ENCODE results near the gene COA1. TPM values are rescaled to one million over a fixed set of nuclear protein-coding genes. Genes with fewer than 3 reads are reported as not detected.

The COA1 gene
- total RNA-seq, 1 donor from 2014 or later: 77.8 TPM

GRCh38 chr7:43656997-43657396, 72.3 kb downstream of the COA1 start:
- no peak for DNase-seq (ENCODE audit: low read depth)

GRCh38 chr7:43655584-43655983, 73.7 kb downstream of the COA1 start:
- DNase-seq (ENCODE audit: low read depth): no peak

GRCh38 chr7:43653891-43654504, 75.3 kb downstream of the COA1 start:
- no peak for DNase-seq (ENCODE audit: low read depth)

GRCh38 chr7:43653466-43653865, 75.9 kb downstream of the COA1 start:
- DNase-seq (ENCODE audit: low read depth): no peak

- no peak for DNase-seq (ENCODE audit: low read depth)
Measured at GRCh38 chr7:43652364-43652763, 77.0 kb downstream of the COA1 start.

- peak; percentile 84 for DNase-seq (ENCODE audit: low read depth)
Measured at GRCh38 chr7:43650457-43651052, 78.8 kb downstream of the COA1 start.

GRCh38 chr7:43649755-43650274, 79.5 kb downstream of the COA1 start:
- no peak for DNase-seq (ENCODE audit: low read depth)

- DNase-seq (ENCODE audit: low read depth): peak; percentile 89
Measured at GRCh38 chr7:43648473-43649406, 80.6 kb downstream of the COA1 start.

- DNase-seq (ENCODE audit: low read depth): peak; percentile 97
Measured at GRCh38 chr7:43647673-43648472, 81.5 kb downstream of the COA1 start.

- DNase-seq (ENCODE audit: low read depth): peak; percentile 50
Measured at GRCh38 chr7:43647339-43647672, 82.0 kb downstream of the COA1 start.

GRCh38 chr7:43646603-43647338, 82.6 kb downstream of the COA1 start:
- DNase-seq (ENCODE audit: low read depth): peak; percentile 48

GRCh38 chr7:43645699-43646226, 83.6 kb downstream of the COA1 start:
- DNase-seq (ENCODE audit: low read depth): no peak

GRCh38 chr7:43643846-43644245, 85.5 kb downstream of the COA1 start:
- no peak for DNase-seq (ENCODE audit: low read depth)

- no peak for DNase-seq (ENCODE audit: low read depth)
Measured at GRCh38 chr7:43642897-43643630, 86.3 kb downstream of the COA1 start.

- DNase-seq (ENCODE audit: low read depth): no peak
Measured at GRCh38 chr7:43640679-43641078, 88.6 kb downstream of the COA1 start.

- DNase-seq (ENCODE audit: low read depth): peak; percentile 65
Measured at GRCh38 chr7:43639858-43640491, 89.3 kb downstream of the COA1 start.

- DNase-seq (ENCODE audit: low read depth): no peak
Measured at GRCh38 chr7:43637114-43637806, 92.1 kb downstream of the COA1 start.

- no peak for DNase-seq (ENCODE audit: low read depth)
Measured at GRCh38 chr7:43636093-43636492, 93.2 kb downstream of the COA1 start.
